HCEC 1CT (cell line): Measurements from ENCODE around the gene MS4A8.
"Not testable (repeated sequence)": the region's sequence is repeated elsewhere in the genome, so short reads cannot be mapped to it uniquely, and the experiment has no call there.

Experiments
- DNase-seq: peaks from one replicate; pipeline ENCODE4 v3.0.0-alpha.2; 2017

Gene MS4A8, protein sequence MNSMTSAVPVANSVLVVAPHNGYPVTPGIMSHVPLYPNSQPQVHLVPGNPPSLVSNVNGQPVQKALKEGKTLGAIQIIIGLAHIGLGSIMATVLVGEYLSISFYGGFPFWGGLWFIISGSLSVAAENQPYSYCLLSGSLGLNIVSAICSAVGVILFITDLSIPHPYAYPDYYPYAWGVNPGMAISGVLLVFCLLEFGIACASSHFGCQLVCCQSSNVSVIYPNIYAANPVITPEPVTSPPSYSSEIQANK

DNA sequence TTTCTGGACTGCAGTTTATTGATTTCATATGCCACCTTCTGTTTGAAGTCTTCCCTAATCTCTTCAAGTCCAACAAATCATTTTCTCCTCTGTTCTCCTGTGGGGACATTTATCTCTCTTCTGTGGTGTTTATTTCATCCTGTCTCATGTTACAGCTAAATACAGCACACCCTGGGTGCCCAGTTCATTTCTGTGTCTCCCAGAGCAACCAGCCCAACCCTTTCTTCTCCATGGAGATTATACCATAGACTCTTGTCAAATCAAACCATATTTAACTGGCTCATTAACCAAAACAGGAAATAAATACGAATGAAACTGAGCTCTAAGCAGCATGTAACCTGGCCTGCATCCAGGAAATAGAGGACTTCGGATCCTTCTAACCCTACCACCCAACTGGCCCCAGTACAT lies at the start of gene MS4A8:
TSS of gene MS4A8 (plus strand) at position 329 of the 408 bp plus-strand sequence. CDS start 1,249 bp downstream, outside the sequence.
- DNase-seq: no peak

DNA sequence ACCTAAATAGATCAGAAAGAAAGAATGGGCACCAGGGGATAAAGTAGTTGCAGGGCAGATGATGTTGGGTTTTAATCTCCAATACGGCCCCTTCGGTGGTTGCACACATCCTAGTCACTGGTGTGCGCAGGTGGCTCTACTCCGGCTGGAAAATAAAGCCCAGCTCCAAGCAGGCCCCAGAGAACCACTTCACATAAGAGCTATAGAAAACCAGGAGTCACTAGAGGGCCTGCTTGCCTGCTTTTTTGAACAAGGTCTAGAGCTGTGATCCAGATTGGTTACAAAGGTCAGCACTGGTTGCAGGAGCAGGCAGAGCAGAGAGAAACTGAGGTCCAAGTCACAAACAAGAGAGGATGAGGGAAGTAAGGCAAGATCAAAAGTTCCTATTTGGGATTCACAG lies 41.5 kb upstream of the MS4A8 start:
- no peak for DNase-seq

DNA sequence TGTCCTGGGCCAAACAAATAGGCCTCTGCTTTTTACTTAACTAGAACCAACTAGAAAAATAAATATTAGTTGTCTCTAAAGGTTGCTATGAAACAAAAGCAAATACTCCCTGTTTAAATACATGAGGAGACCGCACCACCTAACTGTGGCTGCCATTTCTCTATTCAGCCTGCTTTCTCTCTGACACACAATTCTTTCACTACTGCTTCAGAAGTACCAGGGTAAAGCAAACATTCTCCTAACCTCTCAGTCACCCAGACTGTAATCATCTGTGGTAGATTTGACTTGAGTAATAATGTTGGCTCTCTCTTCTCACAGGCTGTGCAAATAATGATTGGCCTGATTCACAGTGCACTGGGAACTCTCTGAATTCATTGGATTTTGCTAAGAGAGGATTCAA lies 41.0 kb upstream of the MS4A8 start:
- no peak for DNase-seq

DNA sequence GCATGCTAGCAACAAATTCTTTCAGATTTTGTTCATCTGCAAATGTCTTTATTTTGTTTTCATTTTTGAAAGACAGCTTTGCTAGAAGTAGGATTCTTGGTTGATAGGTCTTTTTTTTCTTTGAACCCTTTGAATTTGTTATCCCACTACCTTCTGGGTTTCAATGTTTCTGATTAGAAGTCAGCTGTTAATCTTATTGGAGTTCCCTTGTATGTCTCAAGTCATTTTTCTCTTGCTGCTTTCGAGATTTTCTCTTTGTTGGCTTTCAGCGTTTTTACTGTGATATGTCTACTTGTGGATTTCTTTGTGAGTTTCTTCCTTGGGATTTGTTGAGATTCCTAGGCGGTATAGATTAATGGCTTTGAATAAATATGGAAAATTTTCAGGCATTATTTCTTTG lies 27.2 kb upstream of the MS4A8 start:
- DNase-seq: no peak

DNA sequence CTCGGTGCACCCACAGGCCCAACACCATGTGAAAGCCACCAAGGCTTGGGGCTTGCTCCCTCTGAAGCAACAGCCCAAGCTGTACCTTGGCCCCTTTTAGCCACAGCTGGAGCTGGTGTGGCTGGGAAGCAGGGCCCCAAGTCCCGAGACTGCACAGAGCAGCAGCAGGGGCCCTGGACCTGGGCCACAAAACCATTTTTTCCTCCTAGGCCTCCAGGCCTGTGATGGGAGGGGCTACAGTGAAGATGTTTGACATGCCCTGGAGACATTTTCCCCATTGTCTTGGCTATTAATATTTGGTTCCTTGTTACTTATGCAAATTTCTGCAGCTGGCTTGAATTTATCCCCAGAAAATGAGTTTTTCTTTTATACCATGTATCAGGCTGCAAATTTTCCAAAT lies 21.2 kb upstream of the MS4A8 start:
- not testable (repeated sequence) for DNase-seq

DNA sequence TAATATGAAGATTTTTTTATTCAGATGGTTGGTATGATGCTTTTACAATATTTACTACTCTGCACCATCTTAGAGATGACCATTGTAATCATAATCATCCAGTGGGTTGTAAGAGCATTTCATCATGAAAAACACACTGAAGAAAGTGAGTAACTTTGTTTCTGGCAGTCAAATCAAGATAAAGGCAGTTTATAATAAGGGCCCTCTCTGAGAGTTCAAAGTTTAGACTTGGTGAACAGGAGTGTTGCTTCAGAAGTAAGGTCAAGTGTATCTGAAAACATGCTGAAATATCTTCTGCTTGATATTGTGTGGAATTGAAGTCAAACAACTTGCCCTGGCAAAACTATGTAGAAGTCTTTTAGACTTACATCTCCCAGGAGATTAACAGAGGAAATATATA lies 19.5 kb upstream of the MS4A8 start:
- DNase-seq: no peak

DNA sequence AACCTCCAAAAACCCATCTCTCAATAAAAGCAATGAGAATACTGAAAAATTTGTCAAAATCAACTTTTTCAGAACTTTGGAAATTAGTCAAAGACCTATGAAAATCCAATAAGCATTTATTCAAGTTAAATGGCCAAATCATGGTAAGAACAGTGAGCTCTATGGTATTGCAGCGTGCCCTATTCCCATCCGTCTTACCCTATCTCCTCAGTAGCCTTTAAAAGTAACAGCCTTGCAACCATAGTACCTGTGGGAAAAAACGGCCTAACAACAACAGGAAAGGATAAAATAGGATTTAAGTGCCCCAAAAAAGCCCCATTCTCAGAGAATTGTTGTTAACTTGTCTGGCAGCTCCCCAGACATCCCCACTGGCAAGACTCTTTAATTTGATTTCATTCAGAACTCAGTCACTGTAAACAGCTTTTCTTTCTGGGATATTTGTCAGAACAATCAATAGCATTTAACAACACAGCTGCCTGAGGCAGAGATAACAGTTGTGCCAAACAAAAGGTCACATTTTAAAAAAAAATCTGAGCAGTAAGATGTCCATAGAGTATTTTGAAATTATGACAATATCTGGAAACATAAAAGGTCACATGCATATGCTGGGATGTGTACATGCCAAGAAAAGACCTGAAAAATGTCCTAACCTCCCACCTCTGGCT lies 18.8 kb upstream of the MS4A8 start:
- no peak for DNase-seq

DNA sequence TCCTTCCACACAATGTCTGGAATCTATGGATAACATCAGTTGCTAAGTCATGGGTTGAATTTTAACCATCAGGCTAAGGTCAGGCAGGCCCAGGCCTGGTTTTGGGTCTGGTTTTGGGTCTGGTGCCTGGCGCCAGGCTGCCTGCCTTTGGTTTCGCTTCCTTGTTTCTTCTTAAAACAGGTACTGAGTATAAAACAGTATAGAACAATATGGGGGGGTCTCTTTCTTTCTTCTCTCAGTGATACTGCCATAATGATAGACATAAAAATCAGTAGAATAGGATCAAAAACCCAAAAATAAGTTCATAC lies 14.9 kb upstream of the MS4A8 start:
- DNase-seq: not testable (repeated sequence)

DNA sequence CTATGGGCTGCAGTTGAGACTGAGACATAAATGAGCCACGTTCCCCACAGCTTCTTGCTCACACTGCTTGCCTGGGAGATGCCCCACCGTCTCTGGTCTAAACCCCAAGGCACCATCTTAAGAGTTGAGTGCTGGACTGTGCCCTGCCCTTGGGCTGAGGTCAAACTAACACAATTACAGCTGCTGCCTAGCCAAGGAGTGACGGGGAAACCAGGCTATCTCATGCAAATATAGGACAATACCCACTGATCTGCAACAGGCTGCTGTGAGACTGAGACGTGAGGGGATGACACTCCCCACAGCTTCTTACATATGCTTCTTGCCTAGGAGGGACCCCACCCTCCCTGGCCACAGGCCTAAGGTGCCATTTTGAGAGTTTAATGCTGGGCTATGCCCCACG lies 7.8 kb upstream of the MS4A8 start:
- no peak for DNase-seq

DNA sequence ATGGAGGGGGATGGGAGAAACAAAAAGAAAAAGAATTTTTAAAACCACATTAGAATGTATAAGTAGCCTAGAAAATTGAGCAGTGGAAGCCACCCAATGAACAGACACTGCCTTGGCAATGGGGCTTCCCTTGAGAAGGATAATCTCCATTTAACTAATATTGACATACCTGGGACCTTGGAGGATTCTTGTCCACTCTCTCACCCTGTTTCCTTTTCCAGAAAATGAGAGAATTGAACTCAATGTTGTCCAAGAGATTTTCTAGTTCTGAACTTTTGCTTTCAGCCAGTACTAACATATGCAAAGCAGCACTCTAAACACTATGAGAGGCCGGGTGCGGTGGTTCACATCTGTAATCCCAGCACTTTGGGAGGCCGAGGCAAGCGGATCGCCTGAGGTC lies 524 bp downstream of the MS4A8 start:
- DNase-seq: no peak

DNA sequence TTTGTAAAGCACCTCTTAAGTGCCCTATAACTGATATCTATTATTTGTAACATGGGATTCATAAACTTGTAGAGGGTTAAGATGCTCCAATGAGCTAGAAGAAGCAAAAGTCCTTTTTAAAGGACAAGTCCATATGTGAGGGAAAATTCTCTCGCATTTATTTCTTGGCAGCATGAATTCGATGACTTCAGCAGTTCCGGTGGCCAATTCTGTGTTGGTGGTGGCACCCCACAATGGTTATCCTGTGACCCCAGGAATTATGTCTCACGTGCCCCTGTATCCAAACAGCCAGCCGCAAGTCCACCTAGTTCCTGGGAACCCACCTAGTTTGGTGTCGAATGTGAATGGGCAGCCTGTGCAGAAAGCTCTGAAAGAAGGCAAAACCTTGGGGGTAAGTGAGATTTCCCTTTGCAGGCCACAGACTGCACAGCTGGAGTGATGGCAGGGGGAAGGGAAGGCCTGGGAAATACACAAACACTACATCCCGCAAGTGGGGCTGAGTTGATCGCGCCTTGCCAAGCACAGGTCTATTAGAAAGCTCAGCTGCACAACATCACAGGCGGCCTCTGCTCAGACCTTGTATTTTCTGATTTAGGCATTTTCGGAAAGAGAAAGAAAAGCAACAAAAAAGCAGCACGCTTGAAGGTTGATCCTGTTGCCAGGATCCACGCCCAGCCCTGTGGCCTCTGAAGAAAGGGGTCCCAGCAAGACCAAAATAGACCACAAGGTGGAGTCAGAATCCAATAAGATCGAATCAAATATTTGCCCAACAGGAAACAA lies 1.5 kb downstream of the MS4A8 start:
- peak; percentile 3 for DNase-seq

DNA sequence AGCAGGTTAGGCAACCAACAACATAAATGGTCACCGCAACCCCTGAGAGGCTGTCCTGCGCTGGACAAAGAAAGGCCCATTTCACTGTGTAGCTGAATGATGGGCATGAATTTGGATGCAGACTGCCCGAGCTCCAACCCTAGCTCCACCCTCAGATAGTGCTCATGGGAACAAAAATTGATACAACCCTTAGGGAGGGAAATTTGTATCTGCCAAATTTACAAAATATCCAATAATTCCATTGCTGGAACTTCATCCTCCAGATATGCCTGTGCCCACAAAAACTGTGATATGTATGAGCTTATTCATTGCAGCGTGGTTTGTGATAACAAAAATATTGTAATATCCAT lies 2.0 kb downstream of the MS4A8 start:
- no peak for DNase-seq

DNA sequence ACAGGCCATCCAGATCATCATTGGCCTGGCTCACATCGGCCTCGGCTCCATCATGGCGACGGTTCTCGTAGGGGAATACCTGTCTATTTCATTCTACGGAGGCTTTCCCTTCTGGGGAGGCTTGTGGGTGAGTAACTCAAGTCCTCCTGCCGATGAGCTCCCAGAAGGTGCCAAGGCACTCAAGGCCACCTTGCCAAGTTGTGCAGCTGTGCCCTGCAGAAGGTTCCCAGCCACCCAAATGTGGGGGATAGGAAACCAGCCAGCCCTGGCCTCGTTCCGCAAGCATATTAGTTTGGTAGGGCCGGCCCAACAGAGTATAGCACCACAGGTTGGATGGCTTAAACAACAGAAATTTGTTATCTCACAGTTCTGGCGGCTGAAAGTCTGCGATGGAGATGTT lies 4.0 kb downstream of the MS4A8 start:
- no peak for DNase-seq

DNA sequence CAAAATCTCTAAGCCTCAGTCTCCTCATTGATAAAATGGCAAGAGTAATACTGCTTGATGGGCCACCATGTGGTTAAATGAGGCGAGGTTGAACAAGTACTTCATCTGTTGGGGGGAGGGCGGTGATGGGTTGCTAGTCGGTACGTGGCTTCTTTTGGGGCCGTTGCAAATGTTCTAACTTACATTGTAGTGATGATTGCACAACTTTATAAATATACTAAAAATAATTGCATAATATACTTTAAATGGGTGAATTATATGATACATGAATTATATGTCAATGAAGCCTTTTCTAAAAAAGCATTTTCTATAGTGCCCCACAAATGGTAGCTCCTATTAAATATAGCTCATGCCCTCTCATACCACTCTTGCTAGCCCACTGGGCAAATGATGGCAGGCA lies 6.5 kb downstream of the MS4A8 start:
- no peak for DNase-seq

DNA sequence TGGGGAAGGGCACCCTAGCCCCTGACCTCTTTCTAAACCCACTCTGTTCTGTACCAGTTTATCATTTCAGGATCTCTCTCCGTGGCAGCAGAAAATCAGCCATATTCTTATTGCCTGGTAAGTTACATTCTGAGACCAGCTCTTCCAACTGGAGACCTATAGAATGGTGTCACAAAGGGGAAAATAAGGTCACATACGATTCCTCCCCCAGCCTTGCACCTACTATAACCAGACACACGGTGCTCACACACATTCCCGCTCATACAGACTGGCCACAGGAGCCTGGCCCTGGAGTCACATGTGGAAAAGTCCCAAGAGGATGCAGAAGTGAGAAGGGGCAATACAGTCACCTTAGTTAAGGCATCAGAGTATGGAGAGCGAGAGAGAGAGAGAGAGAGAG lies 7.5 kb downstream of the MS4A8 start:
- DNase-seq: no peak

DNA sequence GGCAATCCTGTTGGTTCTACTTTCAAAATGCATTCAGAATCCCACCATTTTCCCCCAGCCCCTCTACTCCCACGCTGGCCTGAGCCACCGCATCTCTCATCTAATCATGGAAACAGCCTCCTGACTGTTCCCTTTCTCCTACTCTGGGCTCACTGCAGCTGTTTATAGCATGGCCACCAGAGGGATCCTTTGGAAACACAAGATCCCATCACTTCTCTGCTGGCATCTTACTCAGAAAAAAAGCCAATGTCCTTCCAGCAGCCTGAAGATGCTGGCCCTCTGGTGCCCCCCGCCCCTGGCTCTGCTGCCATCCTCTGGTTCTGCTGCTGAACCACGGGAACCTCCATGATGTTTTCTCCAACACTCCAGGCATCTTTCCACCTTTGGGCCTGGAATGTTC lies 11.1 kb downstream of the MS4A8 start:
- no peak for DNase-seq

DNA sequence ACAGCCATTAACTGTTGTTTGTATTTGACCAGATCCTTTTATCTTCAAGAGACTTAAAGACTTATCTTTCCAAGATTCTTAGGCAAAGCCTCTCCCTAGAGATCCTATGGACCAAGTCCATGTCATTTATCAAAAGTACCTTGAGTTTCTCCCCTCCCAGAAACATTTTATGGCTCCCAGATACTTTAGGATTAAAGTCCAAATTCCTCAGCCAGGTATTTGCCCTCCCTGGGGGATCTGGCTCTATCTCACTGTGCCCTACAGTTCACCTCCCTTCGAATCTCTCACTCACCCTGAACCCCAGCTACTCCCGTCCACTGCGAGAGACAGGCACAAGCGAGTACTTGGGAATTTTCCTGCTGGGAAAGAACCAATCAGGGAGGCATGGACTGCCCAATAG lies 11.9 kb downstream of the MS4A8 start:
- DNase-seq: no peak

DNA sequence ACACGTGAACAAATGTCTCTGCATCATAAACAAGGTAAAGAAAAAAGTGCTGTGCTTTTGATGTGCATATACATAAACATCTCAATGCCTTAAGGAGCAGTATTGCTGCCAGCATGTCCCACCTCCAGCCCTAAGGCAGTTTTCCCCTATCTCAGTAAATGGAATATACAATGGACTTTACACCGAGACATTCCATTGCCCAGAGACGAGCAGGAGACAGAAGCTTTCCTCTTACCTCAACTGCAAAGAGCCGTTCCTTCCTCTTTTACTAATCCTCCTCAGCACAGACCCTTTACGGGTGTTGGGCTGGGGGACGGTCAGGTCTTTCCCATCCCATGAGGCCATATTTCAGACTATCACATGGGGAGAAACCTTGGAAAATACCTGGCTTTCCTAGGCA lies 14.0 kb downstream of the MS4A8 start:
- DNase-seq: not testable (repeated sequence)

DNA sequence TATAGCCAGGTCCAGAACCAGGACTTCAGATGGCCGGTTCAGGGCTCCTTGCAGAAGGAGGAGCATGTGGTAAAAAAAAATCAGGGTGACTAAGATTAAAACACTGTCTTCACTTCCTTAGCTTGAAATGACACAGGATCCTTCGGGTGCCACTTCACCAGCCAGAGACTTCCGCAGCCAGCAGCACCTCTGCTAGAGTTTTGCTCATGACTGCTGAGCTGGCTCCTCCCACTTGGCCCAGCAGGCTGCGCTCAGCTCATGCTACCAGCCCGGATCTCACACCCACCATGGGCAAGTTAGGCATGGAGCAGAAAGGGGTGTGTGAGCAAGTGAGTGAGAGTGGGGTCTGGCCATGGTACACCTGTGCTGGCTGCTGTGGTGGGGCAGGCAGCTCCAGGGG lies 18.5 kb downstream of the MS4A8 start:
- DNase-seq: no peak

DNA sequence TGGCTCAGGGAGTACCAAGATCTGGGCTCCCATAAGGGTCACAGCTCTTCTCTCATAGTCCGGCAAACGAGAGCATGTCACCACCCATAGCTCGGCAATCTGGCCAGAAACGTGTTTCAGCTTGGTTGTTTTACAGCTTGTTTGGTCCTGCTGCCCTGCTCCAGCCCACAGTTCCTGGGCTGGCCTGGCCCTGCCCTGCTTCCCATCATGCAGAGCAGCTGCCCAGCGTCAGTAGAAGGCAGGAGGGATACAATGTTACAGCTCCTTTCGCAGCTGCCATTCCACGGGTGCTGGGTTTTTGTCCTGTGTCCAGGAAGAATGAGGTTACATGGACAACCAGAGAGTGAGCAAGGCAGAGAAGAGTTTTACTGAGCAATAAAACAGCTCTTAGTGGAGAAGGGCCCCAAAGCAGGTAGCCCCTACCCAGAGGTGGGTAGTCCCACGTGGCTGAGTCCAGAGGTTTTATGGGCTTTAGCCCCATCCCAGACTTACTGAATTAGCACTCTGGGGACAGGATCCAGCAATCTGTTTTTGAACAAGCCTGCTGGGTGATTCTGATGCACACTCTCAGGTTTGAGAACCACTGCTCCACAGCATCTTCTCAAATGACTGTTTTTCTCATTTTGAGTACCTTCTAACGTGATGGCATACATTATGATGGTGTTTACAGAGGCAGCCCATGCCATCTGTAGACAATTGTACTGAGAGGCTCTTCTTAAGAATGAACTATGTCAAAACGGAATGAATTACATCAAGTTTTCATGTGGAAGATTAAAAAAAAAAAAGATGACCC lies 19.3 kb downstream of the MS4A8 start:
- no peak for DNase-seq

DNA sequence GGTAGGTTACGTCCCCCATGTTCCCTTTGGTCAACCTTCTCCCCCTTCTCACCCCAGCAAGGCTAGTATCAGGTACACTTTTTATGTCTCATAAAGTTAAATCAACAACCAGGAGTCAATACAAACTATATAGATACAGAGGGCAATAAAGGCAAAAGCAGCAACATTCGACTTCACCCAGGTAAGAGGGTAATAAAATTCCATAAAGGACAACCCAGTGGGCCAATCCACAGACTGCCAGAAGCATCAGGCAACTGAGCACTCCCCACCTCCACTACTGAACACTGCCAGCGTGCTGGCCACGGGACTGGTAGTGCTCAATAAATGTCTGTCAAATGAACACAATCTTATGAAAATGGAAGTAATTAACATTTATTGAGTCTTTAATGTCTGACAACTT lies 20.0 kb downstream of the MS4A8 start:
- no peak for DNase-seq

DNA sequence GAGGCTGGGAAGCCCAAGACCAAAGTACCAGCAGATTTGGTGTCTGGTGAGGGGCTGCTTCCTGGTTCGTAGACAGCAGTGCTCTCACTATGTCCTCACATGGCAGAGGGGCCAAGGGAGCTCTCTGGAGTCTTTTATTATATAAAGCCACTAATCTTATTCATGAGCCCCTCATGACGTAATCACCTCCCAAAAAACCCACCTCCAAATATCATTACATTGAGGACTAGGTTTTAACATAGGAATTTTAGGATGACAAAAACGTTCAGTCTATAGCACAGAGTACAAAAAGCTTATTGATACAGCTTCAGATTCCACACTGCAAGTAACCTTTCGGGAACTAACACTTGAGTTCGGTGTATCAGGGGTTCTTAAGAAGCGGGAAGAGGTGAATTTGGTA lies 21.0 kb downstream of the MS4A8 start:
- no peak for DNase-seq

DNA sequence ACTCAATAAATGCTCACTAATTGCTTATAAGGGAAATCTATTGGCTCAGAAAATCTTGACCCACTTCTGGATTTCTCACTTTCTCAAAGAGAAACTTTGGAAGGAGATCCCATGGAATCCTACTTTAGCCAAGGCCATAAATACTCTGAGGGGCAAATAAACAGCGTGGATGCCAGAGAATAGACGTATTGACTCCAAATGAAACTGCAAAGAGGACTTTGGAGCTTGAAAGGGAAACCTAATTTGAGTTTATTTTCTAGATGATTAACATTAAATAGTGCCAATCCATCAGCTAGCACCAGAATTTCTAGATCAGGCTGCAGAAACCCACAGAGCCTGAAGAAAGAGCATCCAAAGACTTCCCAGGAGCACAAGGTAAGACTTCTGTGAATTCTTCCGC lies 25.0 kb downstream of the MS4A8 start, which contains the start of gene MS4A18:
TSS of gene MS4A18 (plus strand) at position 301 of the 400 bp plus-strand sequence.
- DNase-seq: no peak

DNA sequence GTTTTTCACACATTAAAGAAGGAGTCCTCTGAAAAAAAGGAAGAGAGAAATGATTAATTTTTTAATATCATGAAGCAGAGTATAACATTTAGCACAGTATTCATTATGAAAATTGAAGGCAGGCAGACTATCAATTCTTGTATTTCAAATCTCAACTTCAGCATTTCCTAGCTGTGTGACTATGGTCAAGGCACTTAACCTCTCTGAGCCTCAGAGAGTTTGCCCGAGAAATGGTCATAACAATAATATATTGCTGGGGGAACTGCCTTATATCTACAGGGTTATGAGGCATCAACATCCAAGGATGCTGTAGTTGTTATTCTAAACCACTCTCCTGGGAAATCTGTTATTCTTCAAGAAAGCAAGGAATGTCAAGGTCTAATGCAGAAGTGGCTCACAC lies 26.2 kb downstream of the MS4A8 start:
- DNase-seq: no peak
